ENCODE measurements around the gene SPAG16.

- no peak for TF ChIP-seq CTCF (IDR thresholded peaks at IDR 0.05)
- TF ChIP-seq ZFX (IDR thresholded peaks at IDR 0.05; ENCODE audit: borderline replicate concordance), result no peak
Measured at GRCh38 chr2:214107726-214108125, 823.5 kb downstream of the SPAG16 start.

Data from 22Rv1 (cell line).